Posterior vena cava (tissue), 2 donors: ENCODE results near the gene HCAR1. TPM values are rescaled to one million over a fixed set of nuclear protein-coding genes. Genes with fewer than 3 reads are reported as not detected.

Experiments
- DNase-seq: peaks from one replicate; pipeline ENCODE4 v3.0.0-alpha.2; 2020; ENCODE audit warnings: low spot score
- intact Hi-C, 2 donors: fragments of 100-400 bp; cut with DNase I; formaldehyde crosslinking; loops; one replicate each; pipeline versions ENCODE4 v1.14.1 to v1.14.2; 2022 to 2023
- long read RNA-seq, 2 donors: library from polyadenylated mRNA; unstranded; transcript quantifications; one replicate each; pipeline ENCODE4 v2.0.0, GENCODE V29; 2020 to 2021
- total RNA-seq, 2 donors: library from RNA; stranded (reverse); fragmentation: NEBNext Ultra II Directional; extraction: Animal tissue kit (Norgen Biotek cat#: 25700); gene quantifications; one replicate each; pipeline ENCODE4 v1.2.1, GENCODE V29; 2021
- donor health status: DM: yes; HTN: yes; CAD: no.
- donor health status: DM: yes; HTN: yes; CAD: no.

HCAR1 gene, protein sequence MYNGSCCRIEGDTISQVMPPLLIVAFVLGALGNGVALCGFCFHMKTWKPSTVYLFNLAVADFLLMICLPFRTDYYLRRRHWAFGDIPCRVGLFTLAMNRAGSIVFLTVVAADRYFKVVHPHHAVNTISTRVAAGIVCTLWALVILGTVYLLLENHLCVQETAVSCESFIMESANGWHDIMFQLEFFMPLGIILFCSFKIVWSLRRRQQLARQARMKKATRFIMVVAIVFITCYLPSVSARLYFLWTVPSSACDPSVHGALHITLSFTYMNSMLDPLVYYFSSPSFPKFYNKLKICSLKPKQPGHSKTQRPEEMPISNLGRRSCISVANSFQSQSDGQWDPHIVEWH
- total RNA-seq = 1 to 10 TPM in 1 of 2 donors, under 1 TPM in 1; 0.52 to 3.3 TPM
- long read RNA-seq, donor 1 = 0 reads
- long read RNA-seq, donor 2, partial matches to known transcripts = 0 of 1 reads
- long read RNA-seq, donor 2, other reads (novel, unspliced or antisense) = 1 of 1 reads

DNA sequence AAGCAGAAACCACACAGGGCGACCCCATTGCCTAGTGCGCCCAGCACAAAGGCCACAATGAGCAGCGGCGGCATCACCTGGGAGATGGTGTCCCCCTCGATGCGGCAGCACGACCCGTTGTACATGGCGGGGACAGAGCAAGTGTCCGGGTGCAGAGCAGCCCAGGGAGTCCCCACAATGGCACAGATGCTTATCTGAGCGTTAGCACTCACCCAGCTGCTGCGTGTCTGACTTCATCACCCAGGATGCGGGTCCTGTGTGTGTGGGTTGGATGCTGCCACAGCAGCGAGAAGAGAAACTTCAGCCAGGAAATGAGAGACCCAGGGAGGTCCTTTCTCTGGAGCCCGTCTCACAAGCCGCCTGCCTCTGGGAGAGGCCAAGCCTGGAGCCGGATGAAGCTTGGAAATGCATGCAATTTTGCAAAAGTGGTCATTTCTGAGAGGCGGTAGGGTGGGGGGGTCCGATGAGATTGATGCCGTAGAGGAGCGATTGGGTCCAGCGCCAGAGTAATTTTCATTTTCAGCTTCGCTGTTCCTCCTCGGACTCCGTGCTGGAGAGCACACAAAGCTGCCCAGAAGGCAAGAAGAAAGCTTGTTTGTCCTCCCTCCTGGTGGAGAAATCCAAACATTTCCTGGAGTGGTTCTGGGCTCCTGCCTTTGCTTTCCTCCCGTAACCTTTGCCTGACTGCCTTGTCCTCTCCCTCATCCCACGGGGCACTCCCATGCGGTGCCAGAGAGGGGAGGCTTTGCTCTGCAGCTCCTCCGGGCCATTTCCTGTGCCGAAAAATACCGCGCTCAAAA, at the start of gene HCAR1:
TSS of gene HCAR1 (minus strand) at position 630 of the 800 bp plus-strand sequence. CDS start at position 125, 505 bp downstream.
- intact Hi-C loops = no loop called here
- peak; percentile 76 for DNase-seq

DNA sequence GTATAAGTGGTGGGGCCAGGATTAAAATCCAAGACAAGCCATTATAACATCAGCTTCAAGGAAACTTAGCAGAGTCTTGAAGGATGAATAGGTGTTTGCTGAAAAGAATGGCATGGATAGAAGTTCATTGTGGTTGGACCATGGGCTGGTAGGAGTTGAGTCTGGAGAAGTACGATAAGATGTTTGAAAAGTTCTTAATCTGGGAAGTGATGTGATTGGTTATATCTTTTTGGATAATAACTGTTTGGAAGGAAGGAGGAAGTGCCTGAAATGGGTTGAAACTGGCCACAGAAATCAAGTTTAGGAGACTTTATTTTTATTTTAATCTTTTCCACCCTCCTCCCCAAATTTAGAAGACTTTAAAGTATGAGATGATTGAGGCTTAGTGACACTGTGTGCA, 26.9 kb upstream of the HCAR1 start:
- DNase-seq = no peak
- intact Hi-C loops = no loop called here

DNA sequence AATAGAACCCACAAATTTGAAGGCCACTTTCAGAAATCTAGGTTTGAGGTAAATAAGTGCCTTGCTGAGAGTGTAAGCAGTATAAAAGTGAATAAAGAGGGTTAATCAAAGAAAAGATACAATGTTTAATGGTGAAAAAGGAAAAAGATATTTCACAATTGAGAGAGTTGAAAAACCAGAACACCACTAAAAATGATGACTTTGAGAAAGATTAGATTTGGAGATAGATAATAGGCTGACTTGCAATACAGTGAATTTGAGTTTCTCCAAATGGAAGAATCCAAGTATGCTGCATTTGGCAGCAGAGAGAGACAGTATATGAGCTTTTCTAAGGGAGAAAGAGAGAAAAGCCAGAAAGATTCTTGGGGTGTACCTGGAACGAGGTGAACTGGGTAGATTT, 24.1 kb upstream of the HCAR1 start:
- intact Hi-C loops = loop anchor here in 1 of 2 donors (5.0 kb wide), 1 partner anchor 117 kb away; no protein-coding TSS in a partner anchor

GRCh38 chr12:122753319-122753650, 22.6 kb upstream of the HCAR1 start:
- peak; percentile 5 for DNase-seq
- intact Hi-C loops = loop anchor here in 1 of 2 donors (5.0 kb wide), 1 partner anchor 116 kb away; no protein-coding TSS in a partner anchor

More for the DNA sequence above, 24.1 kb upstream of the HCAR1 start:
- DNase-seq = no peak

GRCh38 chr12:122752464-122753318, 22.0 kb upstream of the HCAR1 start, which contains the start of gene DENR:
Gene DENR, plus strand, starts transcription at chr12:122752824. Its CDS starts 878 bp downstream, at chr12:122753702.
- DNase-seq = peak; percentile 100
- intact Hi-C loops = loop anchor here in 1 of 2 donors (5.0 kb wide), 1 partner anchor 115 kb away; no protein-coding TSS in a partner anchor

DNA sequence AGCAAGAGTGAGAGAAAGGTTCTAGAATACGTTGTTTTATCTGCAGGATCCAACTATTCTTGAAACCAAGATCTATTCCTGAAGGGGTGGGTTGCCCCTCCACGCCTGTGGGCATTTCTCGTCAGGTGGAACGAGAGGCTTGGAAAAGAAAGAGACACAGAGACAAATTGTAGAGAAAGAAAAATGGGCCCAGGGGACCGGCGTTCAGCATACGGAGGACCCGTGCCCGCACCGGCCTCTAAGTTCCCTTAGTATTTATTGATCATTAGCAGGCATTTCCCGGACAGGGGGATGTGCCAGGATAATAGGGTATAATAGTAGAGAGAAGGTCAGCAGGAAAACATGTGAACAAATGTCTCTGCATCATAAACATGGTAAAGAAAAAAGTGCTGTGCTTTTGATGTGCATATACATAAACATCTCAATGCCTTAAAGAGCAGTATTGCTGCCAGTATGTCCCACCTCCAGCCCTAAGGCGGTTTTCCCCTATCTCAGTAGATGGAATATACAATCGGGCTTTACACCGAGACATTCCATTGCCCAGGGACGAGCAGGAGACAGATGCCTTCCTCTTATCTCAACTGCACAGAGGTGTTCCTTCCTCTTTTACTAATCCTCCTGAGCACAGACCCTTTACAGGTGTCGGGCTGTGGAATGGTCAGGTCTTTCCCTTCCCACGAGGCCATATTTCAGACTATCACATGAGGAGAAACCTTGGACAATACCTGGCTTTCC, 20.3 kb upstream of the HCAR1 start:
- DNase-seq = peak; percentile 53
- intact Hi-C loops = loop anchor here in 1 of 2 donors (5.0 kb wide), 1 partner anchor 114 kb away; no protein-coding TSS in a partner anchor

DNA sequence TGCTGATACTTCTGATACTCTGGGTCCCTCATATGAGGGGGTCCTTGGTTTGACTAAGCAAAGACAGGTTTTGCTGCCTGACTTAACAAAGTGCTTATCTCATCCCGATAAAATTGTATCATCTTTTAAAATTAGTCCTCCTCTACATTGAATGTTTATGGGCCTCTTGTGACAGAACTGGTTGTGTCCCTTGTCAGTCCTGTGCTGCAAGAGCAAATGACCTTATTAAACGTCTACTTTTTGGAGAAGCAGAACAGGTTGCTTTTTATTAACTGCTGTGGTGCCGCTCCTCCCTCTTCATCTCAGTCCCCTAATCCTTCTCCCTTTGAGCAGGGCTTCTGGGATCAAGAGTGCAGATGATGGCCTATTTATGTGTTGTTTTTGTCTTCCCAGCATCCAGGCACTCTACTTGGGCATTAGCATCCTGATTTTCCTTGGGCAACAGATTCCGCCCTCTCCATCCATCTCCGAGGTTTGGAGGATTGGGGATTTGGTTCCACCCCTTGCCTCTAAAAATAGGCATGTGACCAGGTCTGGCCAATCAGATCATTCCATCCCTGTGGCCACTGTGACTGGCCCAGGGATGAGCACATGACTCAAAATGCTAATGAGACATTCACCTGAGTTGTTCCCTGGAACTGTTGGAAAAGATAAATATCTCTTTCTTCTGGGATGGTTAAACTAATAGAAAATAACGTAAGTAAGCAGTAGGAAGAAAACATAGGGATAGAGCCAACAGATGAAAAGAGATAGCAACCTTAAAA, 19.1 kb upstream of the HCAR1 start:
- intact Hi-C loops = loop anchor here (1.0 to 5.0 kb wide), 2 partner anchors 105 to 112 kb away; no protein-coding TSS in a partner anchor
- DNase-seq = peak; percentile 7

DNA sequence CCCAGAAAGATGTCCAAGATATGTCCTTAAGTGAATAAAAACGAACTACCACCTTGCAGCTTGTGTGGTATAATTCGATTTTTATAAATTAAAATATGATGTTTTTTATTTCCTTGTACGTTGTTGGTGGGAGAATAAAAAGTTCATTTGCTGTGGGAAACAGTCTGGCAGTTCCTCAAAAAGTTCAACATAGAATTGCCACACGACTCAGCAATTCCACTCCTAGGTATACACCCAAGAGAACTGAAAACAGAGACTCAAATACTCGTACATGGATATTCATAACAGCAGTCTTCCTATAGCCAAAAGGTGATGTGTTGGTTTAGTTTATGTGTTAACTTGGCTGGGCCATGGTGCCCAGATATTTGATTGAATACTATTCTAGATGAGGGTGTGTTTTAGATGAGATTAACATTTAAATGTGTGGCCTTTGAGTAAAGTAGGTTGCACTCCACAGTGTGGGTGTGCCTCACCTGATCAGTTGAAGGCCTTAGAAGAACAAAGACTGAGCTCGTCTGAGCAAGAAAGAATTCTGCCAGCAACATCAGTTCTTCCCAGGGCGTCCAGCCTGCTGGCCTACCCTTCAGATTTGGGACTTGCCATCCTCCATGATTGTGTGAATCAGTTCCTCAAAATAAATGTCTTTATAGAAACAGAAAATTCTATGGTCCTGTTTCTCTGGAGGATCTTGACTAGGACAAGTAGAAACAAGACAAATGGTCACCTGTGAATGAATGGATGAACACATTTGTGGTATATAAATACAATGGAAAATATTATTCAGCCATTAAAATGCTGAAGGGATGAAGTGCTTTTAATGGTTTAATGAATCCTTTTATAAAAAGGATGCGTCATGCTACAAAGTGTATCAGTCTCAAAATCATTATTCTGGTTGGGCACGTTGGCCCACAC, 16.8 kb upstream of the HCAR1 start:
- intact Hi-C loops = no loop called here
- peak; percentile 18 for DNase-seq

DNA sequence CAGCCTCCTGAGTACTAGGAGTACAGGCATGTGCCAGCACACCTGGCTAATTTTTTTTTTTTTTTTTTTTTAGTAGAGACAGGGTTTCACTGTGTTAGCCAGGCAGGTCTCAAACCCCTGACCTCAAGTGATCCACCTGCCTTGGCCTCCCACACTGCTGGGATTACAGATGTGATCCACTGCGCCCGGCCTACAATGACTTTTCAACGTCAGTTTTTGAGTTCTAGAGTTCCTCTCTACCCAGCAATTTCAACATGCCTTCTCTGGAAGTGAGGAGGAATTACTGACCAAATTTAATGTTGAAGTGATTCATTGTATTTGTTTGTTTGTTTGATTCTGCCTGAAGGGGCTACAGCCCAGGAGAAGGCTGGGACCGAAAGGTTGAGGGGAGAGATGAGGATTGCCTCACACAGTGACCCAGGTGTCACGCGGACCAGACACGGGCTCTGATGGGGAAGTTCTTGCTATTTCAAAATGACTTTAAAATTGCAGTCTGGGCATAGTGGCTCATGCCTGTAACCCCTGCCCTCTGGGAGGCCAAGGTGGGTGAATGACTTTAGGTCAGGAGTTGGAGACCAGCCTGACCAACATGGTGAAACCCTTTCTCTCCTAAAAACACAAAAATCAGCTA, 13.4 kb upstream of the HCAR1 start:
- intact Hi-C loops = no loop called here
- peak; percentile 80 for DNase-seq

DNA sequence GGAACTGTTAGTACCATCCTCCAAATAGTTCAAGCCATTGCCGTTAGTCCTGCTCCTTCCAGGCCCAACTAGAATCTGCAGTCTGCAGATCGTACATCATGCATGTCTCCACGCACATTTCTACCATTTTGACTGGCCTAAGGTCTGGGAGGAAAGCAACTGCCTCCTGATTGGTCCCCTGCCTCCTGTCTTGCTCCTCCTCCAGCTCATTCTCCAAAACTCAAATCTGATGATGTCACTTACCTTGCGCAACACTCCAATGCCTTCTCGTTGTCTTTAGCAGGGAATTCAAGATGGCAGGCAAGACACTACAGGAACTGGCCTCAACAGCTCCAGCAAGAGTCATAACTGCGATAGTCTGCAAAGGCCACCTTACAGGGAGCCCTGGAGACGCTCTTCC, 9.7 kb upstream of the HCAR1 start:
- intact Hi-C loops = no loop called here
- DNase-seq = no peak

GRCh38 chr12:122738571-122738970, 7.9 kb upstream of the HCAR1 start:
- DNase-seq = peak; percentile 51
- intact Hi-C loops = loop anchor here in 1 of 2 donors (5.0 kb wide), 1 partner anchor 86 kb away; no protein-coding TSS in a partner anchor

DNA sequence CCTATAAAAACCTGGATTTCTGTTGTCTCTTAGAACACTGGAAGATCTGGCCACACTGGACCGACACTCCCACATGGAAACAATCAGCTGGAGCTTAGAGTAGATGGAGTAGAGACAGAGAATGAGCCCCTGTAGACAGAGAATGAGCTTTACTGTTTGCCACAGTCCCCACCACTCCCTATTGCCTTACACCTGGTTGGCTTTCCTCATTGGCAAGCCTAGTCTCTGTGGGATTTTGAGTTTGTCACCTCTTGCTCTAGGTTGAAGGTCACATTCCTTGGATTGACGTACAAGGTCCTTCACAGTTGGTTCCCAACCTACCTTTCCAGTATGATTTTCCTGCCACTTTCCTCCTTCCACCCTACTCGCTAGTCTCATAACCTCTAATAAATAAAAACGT, 2.0 kb upstream of the HCAR1 start:
- intact Hi-C loops = no loop called here
- DNase-seq = peak; percentile 0

GRCh38 chr12:122732170-122732569, 1.5 kb upstream of the HCAR1 start:
- peak; percentile 7 for DNase-seq
- intact Hi-C loops = no loop called here

DNA sequence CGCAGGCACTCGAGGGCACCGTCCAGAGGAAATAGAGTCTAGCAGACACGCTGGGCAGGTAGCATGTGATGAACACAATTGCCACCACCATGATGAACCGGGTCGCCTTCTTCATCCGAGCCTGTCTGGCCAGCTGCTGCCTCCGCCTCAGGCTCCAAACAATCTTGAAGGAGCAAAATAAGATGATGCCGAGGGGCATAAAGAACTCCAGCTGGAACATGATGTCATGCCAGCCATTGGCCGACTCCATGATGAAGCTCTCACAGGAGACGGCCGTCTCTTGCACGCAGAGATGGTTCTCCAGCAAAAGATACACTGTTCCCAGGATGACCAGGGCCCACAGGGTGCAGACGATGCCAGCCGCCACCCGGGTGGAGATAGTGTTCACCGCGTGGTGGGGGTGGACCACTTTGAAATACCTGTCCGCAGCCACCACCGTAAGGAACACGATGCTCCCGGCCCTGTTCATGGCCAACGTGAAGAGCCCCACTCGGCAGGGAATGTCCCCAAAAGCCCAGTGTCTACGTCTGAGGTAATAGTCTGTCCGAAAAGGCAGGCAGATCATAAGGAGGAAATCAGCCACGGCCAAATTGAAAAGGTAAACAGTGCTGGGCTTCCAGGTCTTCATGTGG, 945 bp downstream of the HCAR1 start:
- intact Hi-C loops = no loop called here
- peak; percentile 61 for DNase-seq

- intact Hi-C loops = no loop called here
- DNase-seq = peak; percentile 1
Measured at GRCh38 chr12:122726080-122726558, 4.5 kb downstream of the HCAR1 start.
